HEK293 (cell line): ENCODE results near the gene IGF1R.

ENCODE experiments used
- SCRT2 ChIP-seq: fragments of 450-650 bp; formaldehyde crosslinking; IDR thresholded peaks from 2 replicates; pipeline ENCODE4 v1.5.1; 2016; ENCODE audit warnings: missing biosample characterization, missing genetic modification characterization
- WT1 ChIP-seq: fragments of 450-650 bp; formaldehyde crosslinking; IDR thresholded peaks from 2 replicates; pipeline ENCODE4 v1.5.1; 2016; ENCODE audit warnings: missing biosample characterization, missing genetic modification characterization
- ZBTB48 ChIP-seq: fragments of 450-650 bp; formaldehyde crosslinking; IDR thresholded peaks from 2 replicates; pipeline ENCODE4 v1.5.1; 2016; ENCODE audit warnings: missing biosample characterization, missing genetic modification characterization
- ZBTB8A ChIP-seq: fragments of 450-650 bp; formaldehyde crosslinking; IDR thresholded peaks from 2 replicates; pipeline ENCODE4 v1.5.1; 2016; ENCODE audit warnings: missing biosample characterization, missing genetic modification characterization
- ZFP41 ChIP-seq: fragments of 450-650 bp; formaldehyde crosslinking; IDR thresholded peaks from 2 replicates; pipeline ENCODE4 v1.5.1; 2016; ENCODE audit warnings: missing biosample characterization, missing genetic modification characterization, borderline replicate concordance
- ZIC2 ChIP-seq: fragments of 450-650 bp; formaldehyde crosslinking; IDR thresholded peaks from 2 replicates; pipeline ENCODE4 v1.5.1; 2016; ENCODE audit warnings: missing biosample characterization, missing genetic modification characterization
- ZNF133 ChIP-seq: fragments of 450-650 bp; formaldehyde crosslinking; IDR thresholded peaks from 2 replicates; pipeline ENCODE4 v1.5.1; 2016; ENCODE audit warnings: missing biosample characterization, missing genetic modification characterization
- ZNF138 ChIP-seq: fragments of 450-650 bp; formaldehyde crosslinking; IDR thresholded peaks from 2 replicates; pipeline ENCODE4 v1.5.1; 2016; ENCODE audit warnings: missing biosample characterization, missing genetic modification characterization, borderline replicate concordance
- ZNF16 ChIP-seq: fragments of 450-650 bp; formaldehyde crosslinking; IDR thresholded peaks from 2 replicates; pipeline ENCODE4 v1.5.1; 2016; ENCODE audit warnings: low read depth, missing biosample characterization, missing genetic modification characterization
- ZNF202 ChIP-seq: fragments of 450-650 bp; formaldehyde crosslinking; IDR thresholded peaks from 2 replicates; pipeline ENCODE4 v1.5.1; 2016; ENCODE audit warnings: missing biosample characterization, missing genetic modification characterization, borderline replicate concordance
- ZNF211 ChIP-seq: fragments of 450-650 bp; formaldehyde crosslinking; IDR thresholded peaks from 2 replicates; pipeline ENCODE4 v1.5.1; 2016; ENCODE audit warnings: low read depth, missing biosample characterization, missing genetic modification characterization
- ZNF239 ChIP-seq: fragments of 450-650 bp; formaldehyde crosslinking; IDR thresholded peaks from 2 replicates; pipeline ENCODE4 v1.5.1; 2016; ENCODE audit warnings: missing biosample characterization, missing genetic modification characterization
- ZNF292 ChIP-seq: fragments of 450-650 bp; formaldehyde crosslinking; IDR thresholded peaks from 2 replicates; pipeline ENCODE4 v1.5.1; 2016; ENCODE audit warnings: low read depth, missing biosample characterization, missing genetic modification characterization, borderline replicate concordance
- ZNF354C ChIP-seq: fragments of 450-650 bp; formaldehyde crosslinking; IDR thresholded peaks from 2 replicates; pipeline ENCODE4 v1.5.1; 2016; ENCODE audit warnings: missing biosample characterization, missing genetic modification characterization, low read depth, borderline replicate concordance
- ZNF426 ChIP-seq: fragments of 450-650 bp; formaldehyde crosslinking; IDR thresholded peaks from 2 replicates; pipeline ENCODE4 v1.5.1; 2017; ENCODE audit warnings: missing biosample characterization, missing genetic modification characterization, mild to moderate bottlenecking, inconsistent platforms, moderate library complexity
- ZNF529 ChIP-seq: fragments of 450-650 bp; formaldehyde crosslinking; IDR thresholded peaks from 2 replicates; pipeline ENCODE4 v1.5.1; 2017; ENCODE audit warnings: missing genetic modification characterization, missing biosample characterization; ENCODE audit not compliant: insufficient replicate concordance
- ZNF600 ChIP-seq: fragments of 450-650 bp; formaldehyde crosslinking; IDR thresholded peaks from 2 replicates; pipeline ENCODE4 v1.5.1; 2016; ENCODE audit warnings: missing biosample characterization, missing genetic modification characterization
- ZNF624 ChIP-seq: fragments of 450-650 bp; formaldehyde crosslinking; IDR thresholded peaks from 2 replicates; pipeline ENCODE4 v1.5.1; 2017; ENCODE audit warnings: missing biosample characterization, missing genetic modification characterization
- ZNF626 ChIP-seq: fragments of 450-650 bp; sonication (Bioruptor Pico); formaldehyde crosslinking; IDR thresholded peaks from 2 replicates; pipeline ENCODE4 v1.5.1; 2018; ENCODE audit warnings: missing biosample characterization, missing genetic modification characterization, inconsistent platforms
- ZNF792 ChIP-seq: fragments of 450-650 bp; formaldehyde crosslinking; IDR thresholded peaks from 2 replicates; pipeline ENCODE4 v1.5.1; 2016; ENCODE audit warnings: missing biosample characterization, missing genetic modification characterization
- TF ChIP-seq, protein P1 (sequence below): fragments of 450-650 bp; formaldehyde crosslinking; IDR thresholded peaks from 2 replicates; pipeline ENCODE4 v1.5.1; 2016; ENCODE audit warnings: missing biosample characterization, missing genetic modification characterization
- TF ChIP-seq, protein P2 (sequence below): fragments of 450-650 bp; formaldehyde crosslinking; IDR thresholded peaks from 2 replicates; pipeline ENCODE4 v1.5.1; 2016; ENCODE audit warnings: missing biosample characterization, missing genetic modification characterization
- TF ChIP-seq, protein P3 (sequence below): fragments of 450-650 bp; formaldehyde crosslinking; conservative IDR thresholded peaks from 2 replicates; pipeline ENCODE4 v1.5.1; 2016; ENCODE audit warnings: low read depth, missing biosample characterization, missing genetic modification characterization
- TF ChIP-seq, protein P4 (sequence below): sonication (generic); formaldehyde crosslinking; IDR thresholded peaks from 2 replicates; pipeline ENCODE4 v1.8.1; 2022; ENCODE audit warnings: mild to moderate bottlenecking, moderate library complexity, missing genetic modification reagents
- TF ChIP-seq, protein P5 (sequence below): fragments of 450-650 bp; formaldehyde crosslinking; IDR thresholded peaks from 2 replicates; pipeline ENCODE4 v1.5.1; 2016; ENCODE audit warnings: missing biosample characterization, missing genetic modification characterization, borderline replicate concordance

The IGF1R gene

DNA sequence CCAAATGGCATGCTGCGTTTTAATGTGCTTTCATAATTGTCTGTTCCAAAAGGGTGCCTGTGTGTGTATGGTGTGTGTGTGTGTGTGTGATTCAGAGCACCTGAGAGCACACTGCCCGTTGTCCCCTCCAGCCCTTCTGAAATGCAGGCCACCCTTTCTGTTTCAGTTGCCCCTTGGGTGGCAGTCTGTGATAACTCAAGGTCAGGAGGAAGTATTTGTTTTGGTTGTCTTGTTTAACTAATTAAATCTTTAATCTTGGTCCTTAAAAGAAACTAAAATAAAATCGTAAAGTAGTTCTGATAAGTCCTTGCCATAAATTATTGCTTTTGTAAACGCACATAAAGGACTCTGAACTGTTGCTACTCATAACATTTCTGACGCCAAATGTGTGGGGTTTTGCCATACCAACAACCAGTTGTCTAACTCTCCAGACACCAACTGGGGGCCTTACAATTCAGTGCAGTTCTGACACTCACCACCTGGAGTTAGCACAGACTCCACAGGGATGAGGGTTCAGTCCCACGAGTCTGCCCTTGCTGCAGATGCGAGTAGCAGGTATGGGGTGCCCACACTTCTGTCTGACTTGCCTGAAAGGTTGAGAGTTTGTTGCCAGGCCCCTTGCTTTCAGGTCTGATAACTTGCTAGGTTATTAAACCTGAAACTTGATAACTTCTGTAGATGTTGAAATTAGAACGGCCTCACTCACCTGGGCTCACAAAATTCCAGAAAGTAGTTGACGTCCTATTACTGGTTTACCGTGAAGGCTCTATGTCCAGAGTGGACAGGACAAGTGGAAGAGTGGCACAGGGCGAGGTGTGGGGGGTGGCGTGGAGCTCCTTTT lies 157.3 kb downstream of the IGF1R start (continued):
- TF ChIP-seq ZNF202 (tag by site-specific recombination) = no peak
- TF ChIP-seq ZNF529 = no peak
- TF ChIP-seq ZNF292 (tag by site-specific recombination) = no peak
- TF ChIP-seq ZNF354C (tag by site-specific recombination) = no peak
- TF ChIP-seq, protein P1, sequence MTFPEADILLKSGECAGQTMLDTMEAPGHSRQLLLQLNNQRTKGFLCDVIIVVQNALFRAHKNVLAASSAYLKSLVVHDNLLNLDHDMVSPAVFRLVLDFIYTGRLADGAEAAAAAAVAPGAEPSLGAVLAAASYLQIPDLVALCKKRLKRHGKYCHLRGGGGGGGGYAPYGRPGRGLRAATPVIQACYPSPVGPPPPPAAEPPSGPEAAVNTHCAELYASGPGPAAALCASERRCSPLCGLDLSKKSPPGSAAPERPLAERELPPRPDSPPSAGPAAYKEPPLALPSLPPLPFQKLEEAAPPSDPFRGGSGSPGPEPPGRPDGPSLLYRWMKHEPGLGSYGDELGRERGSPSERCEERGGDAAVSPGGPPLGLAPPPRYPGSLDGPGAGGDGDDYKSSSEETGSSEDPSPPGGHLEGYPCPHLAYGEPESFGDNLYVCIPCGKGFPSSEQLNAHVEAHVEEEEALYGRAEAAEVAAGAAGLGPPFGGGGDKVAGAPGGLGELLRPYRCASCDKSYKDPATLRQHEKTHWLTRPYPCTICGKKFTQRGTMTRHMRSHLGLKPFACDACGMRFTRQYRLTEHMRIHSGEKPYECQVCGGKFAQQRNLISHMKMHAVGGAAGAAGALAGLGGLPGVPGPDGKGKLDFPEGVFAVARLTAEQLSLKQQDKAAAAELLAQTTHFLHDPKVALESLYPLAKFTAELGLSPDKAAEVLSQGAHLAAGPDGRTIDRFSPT (tag by site-specific recombination) = no peak
- TF ChIP-seq ZNF624 = no peak
- peak; percentile 60; the same call in 1 of the 2 replicates for TF ChIP-seq ZBTB8A (tag by site-specific recombination)
- no peak for TF ChIP-seq ZNF792 (tag by site-specific recombination)
- TF ChIP-seq ZNF16 (tag by site-specific recombination) = no peak
- TF ChIP-seq, protein P2, sequence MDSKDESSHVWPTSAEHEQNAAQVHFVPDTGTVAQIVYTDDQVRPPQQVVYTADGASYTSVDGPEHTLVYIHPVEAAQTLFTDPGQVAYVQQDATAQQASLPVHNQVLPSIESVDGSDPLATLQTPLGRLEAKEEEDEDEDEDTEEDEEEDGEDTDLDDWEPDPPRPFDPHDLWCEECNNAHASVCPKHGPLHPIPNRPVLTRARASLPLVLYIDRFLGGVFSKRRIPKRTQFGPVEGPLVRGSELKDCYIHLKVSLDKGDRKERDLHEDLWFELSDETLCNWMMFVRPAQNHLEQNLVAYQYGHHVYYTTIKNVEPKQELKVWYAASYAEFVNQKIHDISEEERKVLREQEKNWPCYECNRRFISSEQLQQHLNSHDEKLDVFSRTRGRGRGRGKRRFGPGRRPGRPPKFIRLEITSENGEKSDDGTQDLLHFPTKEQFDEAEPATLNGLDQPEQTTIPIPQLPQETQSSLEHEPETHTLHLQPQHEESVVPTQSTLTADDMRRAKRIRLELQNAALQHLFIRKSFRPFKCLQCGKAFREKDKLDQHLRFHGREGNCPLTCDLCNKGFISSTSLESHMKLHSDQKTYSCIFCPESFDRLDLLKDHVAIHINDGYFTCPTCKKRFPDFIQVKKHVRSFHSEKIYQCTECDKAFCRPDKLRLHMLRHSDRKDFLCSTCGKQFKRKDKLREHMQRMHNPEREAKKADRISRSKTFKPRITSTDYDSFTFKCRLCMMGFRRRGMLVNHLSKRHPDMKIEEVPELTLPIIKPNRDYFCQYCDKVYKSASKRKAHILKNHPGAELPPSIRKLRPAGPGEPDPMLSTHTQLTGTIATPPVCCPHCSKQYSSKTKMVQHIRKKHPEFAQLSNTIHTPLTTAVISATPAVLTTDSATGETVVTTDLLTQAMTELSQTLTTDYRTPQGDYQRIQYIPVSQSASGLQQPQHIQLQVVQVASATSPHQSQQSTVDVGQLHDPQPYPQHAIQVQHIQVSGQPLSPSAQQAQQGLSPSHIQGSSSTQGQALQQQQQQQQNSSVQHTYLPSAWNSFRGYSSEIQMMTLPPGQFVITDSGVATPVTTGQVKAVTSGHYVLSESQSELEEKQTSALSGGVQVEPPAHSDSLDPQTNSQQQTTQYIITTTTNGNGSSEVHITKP (tag by site-specific recombination) = 0 out of 2 replicates have a peak, but pooled peaks have one; percentile 27
- no peak for TF ChIP-seq ZBTB48 (tag by site-specific recombination)
- TF ChIP-seq ZNF626 (tag by site-specific recombination) = no peak
- TF ChIP-seq, protein P3, sequence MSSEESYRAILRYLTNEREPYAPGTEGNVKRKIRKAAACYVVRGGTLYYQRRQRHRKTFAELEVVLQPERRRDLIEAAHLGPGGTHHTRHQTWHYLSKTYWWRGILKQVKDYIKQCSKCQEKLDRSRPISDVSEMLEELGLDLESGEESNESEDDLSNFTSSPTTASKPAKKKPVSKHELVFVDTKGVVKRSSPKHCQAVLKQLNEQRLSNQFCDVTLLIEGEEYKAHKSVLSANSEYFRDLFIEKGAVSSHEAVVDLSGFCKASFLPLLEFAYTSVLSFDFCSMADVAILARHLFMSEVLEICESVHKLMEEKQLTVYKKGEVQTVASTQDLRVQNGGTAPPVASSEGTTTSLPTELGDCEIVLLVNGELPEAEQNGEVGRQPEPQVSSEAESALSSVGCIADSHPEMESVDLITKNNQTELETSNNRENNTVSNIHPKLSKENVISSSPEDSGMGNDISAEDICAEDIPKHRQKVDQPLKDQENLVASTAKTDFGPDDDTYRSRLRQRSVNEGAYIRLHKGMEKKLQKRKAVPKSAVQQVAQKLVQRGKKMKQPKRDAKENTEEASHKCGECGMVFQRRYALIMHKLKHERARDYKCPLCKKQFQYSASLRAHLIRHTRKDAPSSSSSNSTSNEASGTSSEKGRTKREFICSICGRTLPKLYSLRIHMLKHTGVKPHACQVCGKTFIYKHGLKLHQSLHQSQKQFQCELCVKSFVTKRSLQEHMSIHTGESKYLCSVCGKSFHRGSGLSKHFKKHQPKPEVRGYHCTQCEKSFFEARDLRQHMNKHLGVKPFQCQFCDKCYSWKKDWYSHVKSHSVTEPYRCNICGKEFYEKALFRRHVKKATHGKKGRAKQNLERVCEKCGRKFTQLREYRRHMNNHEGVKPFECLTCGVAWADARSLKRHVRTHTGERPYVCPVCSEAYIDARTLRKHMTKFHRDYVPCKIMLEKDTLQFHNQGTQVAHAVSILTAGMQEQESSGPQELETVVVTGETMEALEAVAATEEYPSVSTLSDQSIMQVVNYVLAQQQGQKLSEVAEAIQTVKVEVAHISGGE (tag by site-specific recombination) = no peak
- TF ChIP-seq ZNF600 = peak; percentile 26; the same call in 1 of the 2 replicates
- TF ChIP-seq ZNF138 (tag by site-specific recombination) = no peak
- no peak for TF ChIP-seq ZNF239 (tag by site-specific recombination)
- no peak for TF ChIP-seq ZNF211 (tag by site-specific recombination)
- TF ChIP-seq ZNF133 (tag by site-specific recombination) = no peak
- no peak for TF ChIP-seq ZFP41 (tag by site-specific recombination)
- TF ChIP-seq, protein P4, sequence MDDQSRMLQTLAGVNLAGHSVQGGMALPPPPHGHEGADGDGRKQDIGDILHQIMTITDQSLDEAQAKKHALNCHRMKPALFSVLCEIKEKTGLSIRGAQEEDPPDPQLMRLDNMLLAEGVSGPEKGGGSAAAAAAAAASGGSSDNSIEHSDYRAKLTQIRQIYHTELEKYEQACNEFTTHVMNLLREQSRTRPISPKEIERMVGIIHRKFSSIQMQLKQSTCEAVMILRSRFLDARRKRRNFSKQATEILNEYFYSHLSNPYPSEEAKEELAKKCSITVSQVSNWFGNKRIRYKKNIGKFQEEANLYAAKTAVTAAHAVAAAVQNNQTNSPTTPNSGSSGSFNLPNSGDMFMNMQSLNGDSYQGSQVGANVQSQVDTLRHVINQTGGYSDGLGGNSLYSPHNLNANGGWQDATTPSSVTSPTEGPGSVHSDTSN (CRISPR knock-in tag) = no peak
- TF ChIP-seq, protein P5, sequence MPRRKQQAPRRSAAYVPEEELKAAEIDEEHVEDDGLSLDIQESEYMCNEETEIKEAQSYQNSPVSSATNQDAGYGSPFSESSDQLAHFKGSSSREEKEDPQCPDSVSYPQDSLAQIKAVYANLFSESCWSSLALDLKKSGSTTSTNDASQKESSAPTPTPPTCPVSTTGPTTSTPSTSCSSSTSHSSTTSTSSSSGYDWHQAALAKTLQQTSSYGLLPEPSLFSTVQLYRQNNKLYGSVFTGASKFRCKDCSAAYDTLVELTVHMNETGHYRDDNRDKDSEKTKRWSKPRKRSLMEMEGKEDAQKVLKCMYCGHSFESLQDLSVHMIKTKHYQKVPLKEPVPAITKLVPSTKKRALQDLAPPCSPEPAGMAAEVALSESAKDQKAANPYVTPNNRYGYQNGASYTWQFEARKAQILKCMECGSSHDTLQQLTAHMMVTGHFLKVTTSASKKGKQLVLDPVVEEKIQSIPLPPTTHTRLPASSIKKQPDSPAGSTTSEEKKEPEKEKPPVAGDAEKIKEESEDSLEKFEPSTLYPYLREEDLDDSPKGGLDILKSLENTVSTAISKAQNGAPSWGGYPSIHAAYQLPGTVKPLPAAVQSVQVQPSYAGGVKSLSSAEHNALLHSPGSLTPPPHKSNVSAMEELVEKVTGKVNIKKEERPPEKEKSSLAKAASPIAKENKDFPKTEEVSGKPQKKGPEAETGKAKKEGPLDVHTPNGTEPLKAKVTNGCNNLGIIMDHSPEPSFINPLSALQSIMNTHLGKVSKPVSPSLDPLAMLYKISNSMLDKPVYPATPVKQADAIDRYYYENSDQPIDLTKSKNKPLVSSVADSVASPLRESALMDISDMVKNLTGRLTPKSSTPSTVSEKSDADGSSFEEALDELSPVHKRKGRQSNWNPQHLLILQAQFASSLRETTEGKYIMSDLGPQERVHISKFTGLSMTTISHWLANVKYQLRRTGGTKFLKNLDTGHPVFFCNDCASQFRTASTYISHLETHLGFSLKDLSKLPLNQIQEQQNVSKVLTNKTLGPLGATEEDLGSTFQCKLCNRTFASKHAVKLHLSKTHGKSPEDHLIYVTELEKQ (tag by site-specific recombination) = no peak
- TF ChIP-seq SCRT2 = peak; percentile 63; the same call in 1 of the 2 replicates
- no peak for TF ChIP-seq ZNF426 (tag by site-specific recombination)
- TF ChIP-seq ZIC2 (tag by site-specific recombination) = no peak
- TF ChIP-seq WT1 (tag by site-specific recombination) = peak; percentile 60
